ENCODE results near the gene RARG. TPM values are rescaled to one million over a fixed set of nuclear protein-coding genes. Genes with fewer than 3 reads are reported as not detected.

Gene RARG
- total RNA-seq, 1 donor from 2014 or later = 79.1 TPM

- Histone ChIP-seq H3K36me3 (no peaks in the 10 kb centered on the region), H3K4me1 (peaks cover 13% of the 10 kb centered on the region), H3K4me3 (no peak overlapping the region), H3K27ac (no peak overlapping the region), H3K27me3 (no peaks in the 10 kb centered on the region), H3K9me3 (no peaks in the 10 kb centered on the region)
- DNase-seq (ENCODE audit: extremely low spot score in 2 of 2) = no peak
- intact Hi-C loops (cut with DNase I) = loop anchor here (5.0 to 10.0 kb wide), 2 partner anchors 39 to 132 kb away; no protein-coding TSS in a partner anchor
- TF ChIP-seq POLR2A (IDR thresholded peaks at IDR 0.05) (no peak), POLR2AphosphoS5 (IDR thresholded peaks at IDR 0.05; ENCODE audit: insufficient read depth in 1 of 2, low read depth in 1 of 2) (no peak), CTCF (IDR thresholded peaks at IDR 0.05) (no peak)
Measured at GRCh38 chr12:53196486-53196885, 35.5 kb downstream of the RARG start.

GRCh38 chr12:53195516-53196420 is 36.2 kb downstream of the RARG start:
- Histone ChIP-seq H3K27ac (no peak overlapping the region), H3K4me3 (no peak overlapping the region), H3K27me3 (no peaks in the 10 kb centered on the region), H3K4me1 (peaks cover 13% of the 10 kb centered on the region), H3K36me3 (no peaks in the 10 kb centered on the region), H3K9me3 (no peaks in the 10 kb centered on the region)
- intact Hi-C loops (cut with DNase I) = loop anchor here (5.0 to 10.0 kb wide), 2 partner anchors 38 to 131 kb away; no protein-coding TSS in a partner anchor
- TF ChIP-seq POLR2A (IDR thresholded peaks at IDR 0.05) = no peak
- no peak for TF ChIP-seq POLR2AphosphoS5 (IDR thresholded peaks at IDR 0.05; ENCODE audit: insufficient read depth in 1 of 2, low read depth in 1 of 2)
- no peak for TF ChIP-seq CTCF (IDR thresholded peaks at IDR 0.05)
- DNase-seq (ENCODE audit: extremely low spot score in 2 of 2) = no peak

GRCh38 chr12:53194973-53195372 is 37.0 kb downstream of the RARG start:
- Histone ChIP-seq H3K36me3 (no peaks in the 10 kb centered on the region), H3K9me3 (no peaks in the 10 kb centered on the region), H3K4me3 (no peak overlapping the region), H3K4me1 (peaks cover 13% of the 10 kb centered on the region), H3K27me3 (no peaks in the 10 kb centered on the region), H3K27ac (no peak overlapping the region)
- intact Hi-C loops (cut with DNase I) = loop anchor here (5.0 to 10.0 kb wide), 2 partner anchors 38 to 130 kb away; no protein-coding TSS in a partner anchor
- TF ChIP-seq POLR2AphosphoS5 (IDR thresholded peaks at IDR 0.05; ENCODE audit: insufficient read depth in 1 of 2, low read depth in 1 of 2) = no peak
- no peak for TF ChIP-seq CTCF (IDR thresholded peaks at IDR 0.05)
- DNase-seq (ENCODE audit: extremely low spot score in 2 of 2) = no peak

GRCh38 chr12:53193985-53194716 is 37.9 kb downstream of the RARG start:
- Histone ChIP-seq H3K4me1 (peaks cover 13% of the 10 kb centered on the region), H3K36me3 (no peaks in the 10 kb centered on the region), H3K27ac (no peak overlapping the region), H3K27me3 (no peaks in the 10 kb centered on the region), H3K4me3 (no peak overlapping the region), H3K9me3 (no peaks in the 10 kb centered on the region)
- TF ChIP-seq POLR2A (IDR thresholded peaks at IDR 0.05) (no peak), CTCF (IDR thresholded peaks at IDR 0.05) (no peak), POLR2AphosphoS5 (IDR thresholded peaks at IDR 0.05; ENCODE audit: insufficient read depth in 1 of 2, low read depth in 1 of 2) (no peak)
- no peak for DNase-seq (ENCODE audit: extremely low spot score in 2 of 2)
- intact Hi-C loops (cut with DNase I) = loop anchor here (10.0 kb wide), 1 partner anchor 129 kb away; no protein-coding TSS in a partner anchor
